ENCODE data around the gene KIAA1210. TPM values are rescaled to one million over a fixed set of nuclear protein-coding genes. Genes with fewer than 3 reads are reported as not detected.

KIAA1210 gene
- total RNA-seq, 1 donor from 2014 or later, result not detected

DNA sequence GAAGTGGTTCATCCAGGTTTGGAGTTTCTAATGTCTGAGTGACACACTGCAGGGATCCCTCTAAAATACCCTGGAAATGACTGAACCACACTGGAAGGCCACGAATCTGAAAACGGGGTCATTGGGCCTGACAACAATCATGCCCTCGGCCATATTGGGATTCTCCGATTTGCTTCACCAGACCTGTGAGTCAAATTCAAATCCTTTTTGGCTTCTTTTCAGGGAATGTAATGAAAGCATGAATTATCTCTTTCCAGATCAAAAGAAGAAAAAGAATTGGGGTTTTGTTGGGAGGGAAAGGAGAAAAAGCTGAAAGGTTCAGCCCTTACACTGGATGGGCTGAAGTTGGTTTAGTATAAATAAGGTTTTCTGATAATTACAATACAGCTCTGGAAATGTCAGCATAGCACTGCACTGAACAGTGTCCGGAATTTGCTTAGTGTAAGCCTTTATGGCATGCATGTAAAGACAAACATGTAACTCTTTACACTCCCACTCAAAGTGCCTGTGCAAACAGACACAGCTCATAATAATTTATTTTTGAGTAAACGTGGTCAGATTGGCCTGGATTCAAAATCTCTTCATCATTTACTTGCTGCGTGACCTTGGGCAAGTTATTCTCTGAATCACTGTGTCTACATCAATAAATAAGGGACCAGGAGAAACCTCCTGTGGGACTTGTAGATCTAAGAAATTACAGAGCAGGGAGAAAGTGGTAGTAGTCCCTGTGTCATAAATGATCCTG lies 33.4 kb downstream of the KIAA1210 start:
- no peak for DNase-seq (ENCODE audit: low read depth)

DNA sequence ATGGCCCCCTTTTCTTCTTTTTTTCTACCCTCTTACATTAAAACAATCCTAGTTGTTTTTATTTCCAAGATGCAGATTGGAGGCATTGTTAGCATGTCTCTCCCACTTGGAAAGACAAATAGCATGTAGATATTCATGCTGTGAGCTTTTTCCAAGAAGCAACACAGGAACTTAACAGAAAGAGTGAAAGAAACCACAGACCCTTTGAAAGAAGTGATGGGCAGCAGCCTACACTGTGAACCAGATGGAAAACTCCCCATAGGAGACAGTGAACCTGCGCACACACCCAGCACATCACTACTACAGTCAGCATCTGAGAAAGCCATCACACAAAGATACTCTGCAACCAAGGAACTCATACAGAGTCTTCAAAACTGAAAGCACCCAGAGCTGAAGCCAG lies 37.0 kb downstream of the KIAA1210 start:
- no peak for DNase-seq (ENCODE audit: low read depth)

DNA sequence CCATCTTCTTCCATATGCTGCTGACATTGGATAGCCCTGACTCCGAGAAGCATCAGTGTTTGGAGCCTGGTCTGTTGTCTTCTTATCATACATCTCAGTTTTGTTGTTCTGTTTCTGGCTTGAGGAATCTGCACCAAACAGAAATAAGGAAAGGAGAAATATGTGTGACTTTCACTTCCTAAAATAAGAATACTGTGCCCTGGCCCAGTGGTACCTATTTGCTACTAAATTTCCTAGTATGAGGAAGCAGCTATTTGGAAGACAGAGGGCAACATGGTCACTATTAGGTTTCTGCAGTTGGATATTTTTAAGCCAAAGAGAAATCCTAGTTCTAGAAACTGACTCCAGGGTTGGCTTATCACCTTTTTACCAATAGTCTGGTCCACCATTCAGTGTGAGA lies 38.0 kb downstream of the KIAA1210 start:
- no peak for DNase-seq (ENCODE audit: low read depth)

DNA sequence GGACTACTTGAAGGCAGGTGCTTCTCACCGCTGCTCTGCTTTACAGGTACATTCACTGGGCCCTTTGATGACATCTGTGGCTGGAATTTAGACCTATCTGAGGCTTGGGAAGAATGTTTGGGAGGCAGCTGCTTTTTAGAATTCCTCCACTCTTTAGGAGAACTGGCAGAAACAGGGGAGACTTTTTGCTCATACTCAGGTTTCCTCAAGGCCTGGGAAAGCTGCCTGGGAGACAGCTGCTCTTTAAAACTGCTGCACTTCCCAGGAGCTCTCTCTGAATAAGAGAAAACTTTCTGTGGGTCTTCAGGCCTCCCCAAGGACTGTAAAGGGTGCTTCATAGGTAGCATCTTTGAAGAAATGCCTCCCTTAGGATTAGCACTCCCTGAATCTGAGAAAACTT lies 40.5 kb downstream of the KIAA1210 start:
- DNase-seq (ENCODE audit: low read depth), result no peak

DNA sequence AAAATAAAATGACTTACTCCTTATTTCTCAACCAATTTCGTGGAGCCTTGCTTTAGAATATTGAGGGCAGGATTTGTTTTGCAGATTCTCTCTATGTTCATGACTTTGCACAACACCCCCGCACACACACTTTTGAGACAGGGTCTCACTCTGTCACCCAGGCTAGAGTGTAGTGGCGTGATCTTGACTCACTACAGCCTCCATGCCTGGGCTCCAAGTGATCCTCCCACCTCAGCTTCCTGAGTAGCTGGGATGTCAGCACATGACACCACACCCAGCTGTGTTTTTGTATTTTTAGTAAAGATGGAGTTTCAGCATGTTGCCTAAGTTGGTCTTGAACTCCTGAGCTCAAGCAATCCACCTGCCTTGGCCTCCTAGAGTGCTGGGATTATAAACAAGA lies 42.8 kb downstream of the KIAA1210 start:
- DNase-seq (ENCODE audit: low read depth), result no peak

DNA sequence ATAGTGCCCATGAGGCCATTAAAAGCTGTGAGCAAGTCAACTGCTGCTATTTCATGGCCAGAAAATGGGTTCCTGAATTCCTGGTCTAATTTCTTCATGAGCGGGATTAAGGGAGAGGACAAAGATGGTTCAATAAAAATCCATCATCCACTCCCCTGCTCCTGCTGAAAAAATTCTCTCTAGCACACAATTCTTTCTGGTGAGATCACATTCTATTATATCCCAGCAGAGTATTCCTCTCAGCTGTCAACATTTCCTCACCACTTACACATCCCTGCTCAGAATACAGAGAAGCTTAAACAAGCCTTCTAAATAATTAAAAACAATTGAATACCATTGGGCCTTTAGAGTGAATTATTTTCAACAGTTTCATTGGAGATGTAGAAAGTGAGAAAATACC lies 45.3 kb downstream of the KIAA1210 start:
- peak; percentile 11 for DNase-seq (ENCODE audit: low read depth)

DNA sequence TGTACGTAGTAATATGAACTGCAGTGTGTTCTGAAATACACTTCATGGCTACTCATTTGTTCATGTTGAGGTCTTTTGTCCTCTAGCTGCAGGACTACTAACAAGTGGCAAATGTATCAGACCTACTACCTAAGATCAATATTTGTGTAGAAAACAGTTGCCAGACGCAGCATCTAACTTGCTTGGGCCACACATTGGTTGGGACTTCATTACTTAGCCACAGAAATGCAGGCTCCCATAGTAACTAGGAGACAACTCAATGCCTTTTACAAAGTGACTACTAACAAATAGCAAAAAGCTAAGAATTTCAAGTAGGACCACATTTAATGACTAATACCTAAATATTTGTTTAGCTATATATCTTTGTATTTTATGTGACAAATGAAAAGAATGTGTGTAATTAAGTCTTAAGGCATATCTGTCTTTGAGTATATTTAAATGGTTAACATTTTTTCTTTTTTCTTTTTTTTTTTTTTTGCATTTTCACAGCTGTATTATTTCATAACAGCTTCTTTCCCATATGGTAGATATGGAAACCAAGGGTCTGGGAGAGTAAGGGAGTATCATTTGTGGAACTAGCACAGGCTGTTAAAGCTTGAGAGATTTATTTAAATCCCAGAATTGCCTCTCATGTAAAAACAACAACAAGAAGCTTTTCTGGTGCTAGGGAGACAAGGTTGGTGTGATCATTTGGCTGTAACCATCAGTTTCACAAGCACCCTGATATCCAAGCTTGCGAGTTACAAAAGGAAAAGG lies 52.2 kb downstream of the KIAA1210 start:
- no peak for DNase-seq (ENCODE audit: low read depth)

DNA sequence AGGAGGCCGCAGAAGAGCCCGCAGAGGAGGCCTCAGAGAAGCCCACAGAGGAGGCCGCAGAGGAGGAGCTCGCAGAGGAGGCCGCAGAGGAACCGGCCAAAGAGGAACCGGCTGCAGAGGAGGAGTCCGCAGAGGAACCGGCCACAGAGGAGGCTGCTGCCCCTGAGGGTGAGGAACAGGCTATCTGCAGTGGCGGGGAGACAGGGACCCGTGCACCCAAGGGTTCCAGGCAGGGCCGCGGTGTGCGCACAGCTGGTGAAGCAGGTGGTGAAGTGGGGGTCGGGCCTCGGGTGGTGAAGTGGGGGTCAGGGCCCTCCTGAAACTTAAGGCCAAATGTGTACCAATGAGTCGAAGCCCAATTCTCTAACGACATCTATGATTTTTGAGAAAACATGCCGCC lies 53.7 kb downstream of the KIAA1210 start:
- no peak for DNase-seq (ENCODE audit: low read depth)

DNA sequence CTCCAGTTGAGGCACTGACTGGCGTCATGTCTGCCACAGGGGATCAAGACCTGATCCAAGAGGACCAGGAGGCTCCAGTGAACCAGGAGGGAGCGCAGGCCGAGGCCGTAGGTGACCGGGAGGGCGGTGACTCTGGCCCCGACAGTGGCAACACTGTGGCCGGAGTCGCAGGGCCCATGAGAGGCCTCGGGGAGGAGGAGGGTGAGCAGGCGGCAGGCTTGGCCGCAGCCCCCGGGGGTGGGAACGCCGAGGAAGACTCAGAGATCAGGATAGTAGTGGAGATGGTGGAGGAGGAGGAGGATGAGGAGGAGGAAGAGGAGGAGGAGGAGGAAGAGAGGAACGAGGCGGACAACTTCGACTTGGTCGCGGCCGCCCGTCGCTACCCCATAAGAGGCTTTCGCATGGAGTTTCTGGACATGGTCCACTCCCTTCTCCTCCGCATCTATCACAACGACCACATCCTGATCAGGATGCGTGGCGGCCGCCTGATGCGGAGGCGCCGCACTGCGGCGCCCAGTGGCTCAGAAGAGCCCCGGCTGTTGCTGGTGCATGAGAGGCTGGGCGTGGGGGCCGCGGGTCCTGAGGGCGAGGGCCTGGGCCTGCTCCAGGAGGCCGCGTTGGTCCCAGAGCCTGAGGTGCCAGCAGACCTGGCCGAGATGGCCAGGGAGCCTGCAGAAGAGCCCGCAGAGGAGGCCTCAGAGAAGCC lies 54.3 kb downstream of the KIAA1210 start:
- no peak for DNase-seq (ENCODE audit: low read depth)

DNA sequence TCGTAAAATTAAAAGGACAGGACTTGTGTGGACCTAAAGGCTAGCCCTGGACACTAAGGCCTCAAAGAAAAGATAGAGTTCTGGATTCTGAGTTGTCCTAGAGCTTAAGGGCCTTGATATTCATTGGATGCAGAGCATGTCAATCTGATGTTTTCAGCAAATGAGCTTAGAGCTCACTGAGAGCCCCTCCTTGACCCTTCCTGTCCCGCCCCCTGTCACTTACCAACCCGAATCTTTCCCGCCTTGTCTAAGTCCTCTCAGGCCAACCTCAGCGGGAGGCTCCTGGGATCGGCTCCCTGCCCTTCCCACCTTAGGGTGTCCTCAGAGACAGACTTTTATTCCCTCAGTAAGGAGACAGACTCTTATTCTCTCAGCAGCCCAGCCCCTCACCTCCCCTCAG lies 54.9 kb downstream of the KIAA1210 start, which contains the start of gene CT47C1:
Gene CT47C1, plus strand, starts transcription at position 250 of the 400 bp plus-strand sequence. CDS start 233 bp downstream, outside the sequence.
- no peak for DNase-seq (ENCODE audit: low read depth)

DNA sequence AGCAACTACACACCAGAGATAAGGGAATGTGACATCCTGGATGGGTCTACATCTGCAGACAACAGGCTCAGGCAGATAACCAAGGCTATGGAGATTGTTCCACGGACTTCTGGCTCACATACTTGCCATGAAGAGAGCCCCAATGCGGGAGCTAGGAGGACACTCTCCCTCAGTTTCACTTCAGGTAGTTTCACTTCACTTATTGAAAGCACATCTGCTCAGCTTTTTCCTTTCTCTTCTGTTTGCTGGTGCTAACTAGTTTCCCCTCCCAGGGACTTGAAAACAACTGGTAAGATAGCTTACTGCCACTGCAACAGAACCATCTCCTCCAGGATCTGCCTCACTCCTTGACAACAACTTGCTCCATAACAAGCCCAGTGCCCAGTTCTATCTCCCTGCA lies 56.2 kb downstream of the KIAA1210 start:
- no peak for DNase-seq (ENCODE audit: low read depth)

DNA sequence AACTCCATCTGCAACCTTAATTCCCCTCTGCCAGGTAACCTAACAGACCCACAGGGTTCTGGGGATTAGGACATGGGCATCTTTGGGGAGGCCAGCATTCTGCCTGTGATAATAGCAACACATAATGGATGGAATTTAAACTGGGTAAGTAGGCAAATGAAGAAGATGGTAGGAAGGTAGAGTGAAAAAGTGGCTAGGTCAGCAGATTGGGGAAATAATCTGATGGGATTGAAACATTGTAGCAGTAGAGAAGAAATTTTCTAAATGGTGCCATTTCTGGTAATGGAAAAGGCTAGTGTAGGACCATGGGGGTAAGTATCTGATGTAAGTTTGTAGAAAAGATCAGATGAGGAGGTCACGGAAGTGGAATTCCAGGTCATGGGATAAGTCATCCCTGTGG lies 57.9 kb downstream of the KIAA1210 start:
- no peak for DNase-seq (ENCODE audit: low read depth)

DNA sequence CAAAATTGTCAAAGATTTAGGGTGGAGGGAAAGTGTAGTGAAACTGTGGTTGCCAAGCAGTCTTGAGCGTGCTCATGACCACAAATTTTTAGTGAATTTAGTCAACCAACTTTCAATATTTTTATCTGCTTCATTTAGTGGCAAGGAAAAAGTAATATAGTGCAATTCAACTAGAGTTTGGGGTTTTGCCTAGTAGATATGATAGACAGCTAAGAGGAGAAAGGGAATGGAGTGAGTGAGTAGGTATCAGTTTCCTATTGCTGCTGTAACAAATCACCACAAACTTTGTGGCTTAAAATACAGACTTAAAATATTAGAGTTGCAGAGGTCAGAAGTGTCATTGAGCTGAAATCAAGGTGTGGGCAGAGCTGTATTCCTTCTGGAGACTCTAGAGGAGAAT lies 58.5 kb downstream of the KIAA1210 start:
- no peak for DNase-seq (ENCODE audit: low read depth)

DNA sequence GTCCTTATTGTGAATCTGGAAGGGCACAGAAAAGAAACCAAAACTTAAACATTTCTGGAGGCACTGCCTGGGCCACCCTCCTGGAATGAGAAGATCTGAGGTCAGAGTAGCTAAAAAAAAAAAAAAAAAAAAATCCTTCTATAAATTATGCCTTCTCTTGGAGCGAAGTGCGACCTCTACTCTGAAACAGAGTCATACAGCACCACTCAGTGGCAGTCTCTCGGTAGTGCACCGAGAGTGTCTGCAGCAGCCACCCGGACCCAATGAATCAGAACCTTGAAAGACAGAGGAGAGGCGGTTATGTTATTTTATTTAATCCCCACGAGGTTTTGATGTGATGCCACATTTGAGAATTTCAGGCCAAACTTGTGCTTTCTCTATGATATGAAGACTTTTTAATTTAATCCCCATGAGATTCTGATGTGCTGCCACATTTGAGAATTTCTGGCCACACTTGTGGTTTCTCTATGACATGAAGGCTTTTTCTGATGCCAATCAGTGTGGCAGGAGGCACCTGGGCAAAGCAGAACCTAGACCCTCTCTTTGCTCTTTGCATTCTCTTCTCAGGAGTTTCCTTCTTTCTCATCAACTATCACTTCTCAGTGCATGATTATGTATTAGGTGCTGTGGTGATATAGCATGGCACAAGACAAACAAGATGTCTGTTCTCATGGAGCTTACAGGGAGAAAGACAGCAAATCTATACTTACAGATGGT lies 60.4 kb downstream of the KIAA1210 start:
- peak; percentile 40 for DNase-seq (ENCODE audit: low read depth)

DNA sequence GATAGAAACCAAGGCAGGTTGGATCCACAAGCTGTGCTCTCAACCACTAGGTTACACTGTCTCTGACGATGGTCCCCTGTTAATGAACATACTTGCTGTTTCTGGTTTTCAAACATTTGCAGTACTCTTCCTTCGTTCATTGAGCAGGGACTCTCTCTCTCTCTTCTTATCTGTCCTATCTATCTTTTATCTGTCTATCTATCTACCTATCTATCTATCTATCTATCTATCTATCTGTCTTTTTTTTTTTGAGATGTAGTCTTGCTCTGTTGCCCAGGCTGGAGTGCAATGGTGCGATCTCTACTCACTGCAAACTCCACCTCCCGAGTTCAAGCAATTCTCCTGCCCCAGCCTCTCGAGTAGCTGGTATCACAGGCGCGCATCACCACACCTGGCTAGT lies 64.2 kb downstream of the KIAA1210 start:
- DNase-seq (ENCODE audit: low read depth), result no peak

DNA sequence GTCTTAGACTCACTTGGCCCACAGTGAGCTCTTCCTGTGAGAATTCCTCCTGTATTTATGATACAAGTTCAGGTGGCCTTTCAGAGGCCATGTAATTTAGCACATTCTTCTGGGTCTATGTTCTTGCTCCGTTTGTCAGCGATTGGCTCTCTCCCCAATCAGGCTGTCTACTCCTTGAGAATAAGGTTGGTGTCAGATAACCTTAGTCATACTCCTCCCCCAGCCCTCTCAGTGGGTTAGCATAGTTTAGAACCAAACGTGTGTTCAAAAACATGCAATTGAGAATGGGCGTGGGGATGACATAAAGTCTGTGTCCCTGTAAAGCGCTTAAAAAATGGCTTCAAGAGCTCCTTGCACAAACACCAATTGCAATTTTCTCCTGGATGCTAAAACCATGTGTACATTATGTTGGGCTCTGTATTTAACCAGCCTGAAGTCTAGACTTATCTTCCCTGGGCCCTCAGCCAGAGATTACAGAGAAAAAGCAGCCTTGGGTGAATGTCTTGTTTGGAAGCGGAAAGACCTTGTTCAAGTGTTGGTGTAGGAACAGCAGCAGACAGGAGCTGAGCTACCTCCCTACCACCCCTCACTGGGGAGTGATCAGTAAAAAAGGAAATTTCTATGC lies 64.8 kb downstream of the KIAA1210 start:
- no peak for DNase-seq (ENCODE audit: low read depth)

DNA sequence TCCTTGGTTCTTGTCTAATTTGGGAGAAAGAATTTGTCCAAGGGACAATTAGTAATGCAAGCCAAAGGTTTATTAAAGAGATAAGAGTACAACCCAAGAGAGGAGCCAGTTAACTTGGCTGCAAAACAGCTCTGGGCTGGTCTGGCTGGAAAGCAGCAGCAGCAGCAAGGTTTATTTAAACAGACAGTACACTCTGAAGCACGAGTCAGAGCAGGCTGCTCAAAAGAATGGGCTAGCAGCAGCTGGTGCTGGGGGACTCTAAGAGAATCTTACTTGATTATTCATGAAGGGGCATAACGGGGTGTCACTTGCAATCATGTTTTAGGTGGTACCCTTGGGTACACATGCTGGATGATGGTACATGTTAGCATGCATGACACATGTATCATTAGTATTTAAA lies 71.9 kb downstream of the KIAA1210 start:
- DNase-seq (ENCODE audit: low read depth), result no peak

DNA sequence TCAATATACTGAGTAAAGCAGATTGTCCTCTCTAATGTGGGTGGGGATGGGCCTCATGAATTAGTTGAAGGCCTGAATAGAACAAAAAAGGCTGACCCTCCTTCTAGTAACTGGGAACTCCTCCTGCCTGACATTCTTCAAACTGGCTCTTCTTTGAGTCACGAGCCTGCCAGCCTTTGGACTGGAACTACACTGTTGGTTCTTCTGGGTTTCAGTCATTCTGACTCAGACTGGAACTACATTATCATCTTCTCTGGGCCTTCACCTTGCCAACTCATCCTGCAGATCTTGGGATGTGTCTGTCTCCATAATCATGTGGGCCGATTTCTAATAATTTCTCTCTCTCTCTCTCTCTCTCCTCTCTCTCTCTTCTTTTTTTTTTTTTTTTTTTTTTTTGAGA lies 81.7 kb downstream of the KIAA1210 start:
- no peak for DNase-seq (ENCODE audit: low read depth)

DNA sequence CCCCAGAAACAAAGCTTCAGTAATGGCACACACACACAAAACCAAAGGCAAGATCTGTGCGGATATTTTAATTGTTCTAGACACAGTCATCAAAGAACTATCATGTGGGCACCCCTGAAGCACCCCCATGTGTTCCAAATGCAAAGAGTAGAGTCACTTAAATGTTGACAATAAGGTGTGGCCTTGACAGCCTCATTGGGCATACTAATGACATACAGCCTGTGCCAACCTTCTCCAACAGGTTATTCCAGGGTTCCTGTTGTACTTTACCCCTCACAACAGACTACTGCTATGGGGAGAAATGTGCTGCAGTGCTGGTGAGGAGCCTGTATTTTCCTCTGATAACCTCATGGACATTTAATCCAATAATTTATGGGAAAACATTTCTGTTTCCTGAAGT lies 84.6 kb downstream of the KIAA1210 start:
- no peak for DNase-seq (ENCODE audit: low read depth)

DNA sequence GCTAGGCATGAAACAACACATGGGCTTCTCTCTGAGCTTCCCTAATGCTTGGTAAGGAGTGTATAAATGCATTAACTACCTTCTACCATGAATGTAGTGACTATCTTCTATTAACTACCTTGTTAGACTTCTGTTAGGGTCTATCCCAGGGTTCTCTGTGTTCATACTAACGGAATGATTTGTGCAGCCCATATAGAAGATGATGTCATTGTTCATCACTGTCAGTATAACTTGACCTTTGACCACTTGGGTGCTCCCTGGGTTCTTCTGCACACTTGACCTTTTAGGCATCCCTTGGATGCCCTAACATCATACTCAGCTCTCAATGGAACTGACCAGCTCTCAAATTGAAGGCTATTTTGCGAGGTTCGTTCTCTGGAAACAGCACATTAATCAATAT lies 85.6 kb downstream of the KIAA1210 start:
- no peak for DNase-seq (ENCODE audit: low read depth)

DNA sequence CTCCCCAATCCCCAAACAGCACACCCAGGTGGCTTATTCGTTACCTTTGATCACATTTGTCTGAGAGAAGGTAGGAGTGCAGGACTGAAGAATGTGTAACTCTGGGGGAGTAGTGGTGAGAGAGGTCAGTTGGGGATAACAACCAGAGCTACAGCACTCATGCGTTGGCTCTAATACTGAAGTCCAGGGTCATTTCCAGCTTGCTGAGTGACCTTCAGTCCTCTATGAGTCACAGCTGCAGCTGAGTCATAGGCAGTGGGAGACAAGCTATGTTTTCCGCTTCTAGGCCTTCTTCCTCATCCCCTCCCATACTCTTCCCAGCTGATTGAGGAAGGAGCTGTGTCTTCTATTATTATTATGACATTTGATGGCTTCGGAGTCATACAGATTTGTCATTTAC lies 86.4 kb downstream of the KIAA1210 start:
- peak; percentile 55 for DNase-seq (ENCODE audit: low read depth)
